Sigmoid colon (tissue), 7 donors: ENCODE results near the gene ADCY6. TPM values are rescaled to one million over a fixed set of nuclear protein-coding genes. Genes with fewer than 3 reads are reported as not detected.

Source experiments
- DNase-seq: peaks from one replicate; pipeline ENCODE4 v3.0.0-alpha.2; 2019
- H3K27ac ChIP-seq, 4 donors: fragments of 200-600 bp; sonication (generic); one replicate each; pipeline ENCODE4 v1.5.1; 2016 to 2019; ENCODE audit warnings: mild to moderate bottlenecking in 1 of 4
- H3K27me3 ChIP-seq, 3 donors: fragments of 200-600 bp; sonication (generic); one replicate each; pipeline ENCODE4 v1.5.1; 2019; ENCODE audit warnings: mild to moderate bottlenecking in 1 of 3
- H3K36me3 ChIP-seq, 4 donors: fragments of 200-600 bp; sonication (generic); one replicate each; pipeline ENCODE4 v1.5.1; 2016 to 2019
- H3K4me1 ChIP-seq, 4 donors: fragments of 200-600 bp; sonication (generic); one replicate each; pipeline ENCODE4 v1.5.1; 2017 to 2019
- H3K4me3 ChIP-seq, 4 donors: fragments of 200-600 bp; sonication (generic); one replicate each; pipeline ENCODE4 v1.5.1; 2017 to 2019; ENCODE audit warnings: mild to moderate bottlenecking in 2 of 4, moderate library complexity in 1 of 4
- H3K9me3 ChIP-seq, 4 donors: fragments of 200-600 bp in 3 of 4; sonication (generic) in 3 of 4; one replicate each; pipeline versions ENCODE4 v1.5.1 to v1.6.1; 2013 to 2019
- CTCF ChIP-seq, 4 experiments: fragments of 450-650 bp in 3 of 4; fragments of 200-600 bp in 1 of 4; IDR thresholded peaks; one replicate each; pipeline ENCODE4 v1.5.1; 2016 to 2019; ENCODE audit warnings: antibody characterized with exemption in 4 of 4, mild to moderate bottlenecking in 3 of 4, moderate library complexity in 2 of 4
- EP300 ChIP-seq, 4 donors: sonication (generic); formaldehyde crosslinking; IDR thresholded peaks; one replicate each; pipeline ENCODE4 v1.6.1; 2017; ENCODE audit warnings: antibody characterized with exemption in 4 of 4
- POLR2A ChIP-seq, 2 donors: fragments of 450-650 bp; IDR thresholded peaks; one replicate each; pipeline ENCODE4 v1.6.1; 2016; ENCODE audit warnings: antibody characterized with exemption in 2 of 2, mild to moderate bottlenecking in 2 of 2, moderate library complexity in 2 of 2
- POLR2AphosphoS5 ChIP-seq, 4 donors: sonication (generic); formaldehyde crosslinking; IDR thresholded peaks; one replicate each; pipeline ENCODE4 v1.6.1; 2017; ENCODE audit warnings: antibody characterized with exemption in 4 of 4
- WGBS, 2 donors: extraction: QIAGEN DNeasy Blood & Tissue Kit; methylation state at CpG; one replicate each; pipeline ENCODE4 v1.1.7; 2013; 5-methylcytosine and 5-hydroxymethylcytosine counted together
- intact Hi-C: fragments of 100-400 bp; cut with DNase I; formaldehyde crosslinking; loops from one replicate; pipeline ENCODE4 v1.15.1; 2023
- polyA plus RNA-seq, 3 donors: library from polyadenylated mRNA; stranded (reverse); fragments of 200-250 nt; gene quantifications; one replicate each; pipeline ENCODE4 v1.2.3, GENCODE V29; 2013
- total RNA-seq, 4 donors: library from RNA; depleted of rRNA; stranded (reverse); fragments of >200 nt; gene quantifications; one replicate each; pipeline ENCODE4 v1.1.0, GENCODE V29; 2016
- donor health status: healthy with polysubstance abuse.
- donor health status: Bipolar disorder and iron deficiency.
- donor health status: healthy.

Gene ADCY6
- total and polyA plus RNA-seq, 7 donors: 10.2 to 52.5 (median 16.4) TPM

DNA sequence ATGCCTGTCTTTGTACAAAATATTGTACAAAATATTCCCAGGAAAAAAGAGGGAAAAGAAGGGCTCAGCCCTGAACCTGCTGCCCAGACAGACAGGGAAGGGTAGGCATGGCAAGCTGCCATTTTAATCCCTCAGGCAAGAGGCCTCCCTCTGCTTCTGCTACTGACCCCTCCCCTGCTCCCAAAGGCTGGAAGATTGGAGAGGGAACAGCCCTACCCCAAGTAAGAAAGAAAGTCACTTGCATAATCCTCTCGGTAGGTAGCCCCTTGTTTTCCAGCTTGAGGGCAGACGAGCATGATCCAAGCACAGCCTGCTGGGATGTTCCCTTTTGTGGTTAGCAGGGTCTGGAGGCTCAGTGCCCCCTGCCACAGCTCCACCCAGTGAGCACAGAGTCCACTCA is 20.7 kb downstream of the ADCY6 start:
- Histone ChIP-seq H3K27me3 (no peaks in the 10 kb centered on the region), H3K4me1 (no peaks in the 10 kb centered on the region), H3K36me3 (peaks cover 23 to 74% (median 30%) of the 10 kb centered on the region in 4 donors), H3K4me3 (no peak overlapping the region), H3K9me3 (no peaks in the 10 kb centered on the region), H3K27ac (no peak overlapping the region)
- intact Hi-C loops: no loop called here
- TF ChIP-seq EP300 (IDR thresholded peaks at IDR 0.05) (no peak), CTCF (IDR thresholded peaks at IDR 0.05) (no peak), POLR2A (IDR thresholded peaks at IDR 0.05) (no peak)
- WGBS, 2 donors: 87 to 90% methylated on average over 2 of the region's 2 CpGs
- DNase-seq: no peak

GRCh38 chr12:48767521-48767920 is 21.4 kb downstream of the ADCY6 start:
- H3K9me3 ChIP-seq: no peaks in the 10 kb centered on the region
- WGBS, 2 donors: 91 to 95% methylated on average over 6 of the region's 6 CpGs
- peaks cover 22 to 68% (median 25%) of the 10 kb centered on the region in 4 donors for H3K36me3 ChIP-seq
- no peaks in the 10 kb centered on the region for H3K27me3 ChIP-seq
- intact Hi-C loops: no loop called here
- no peak for DNase-seq
- no peak overlapping the region for H3K4me3 ChIP-seq
- H3K27ac ChIP-seq: no peak overlapping the region
- H3K4me1 ChIP-seq: no peaks in the 10 kb centered on the region
- TF ChIP-seq POLR2A (IDR thresholded peaks at IDR 0.05): no peak

GRCh38 chr12:48767047-48767446 is 21.8 kb downstream of the ADCY6 start:
- no peak for DNase-seq
- intact Hi-C loops: no loop called here
- TF ChIP-seq CTCF (IDR thresholded peaks at IDR 0.05): no peak
- no peak for TF ChIP-seq EP300 (IDR thresholded peaks at IDR 0.05)
- TF ChIP-seq POLR2AphosphoS5 (IDR thresholded peaks at IDR 0.05): no peak
- TF ChIP-seq POLR2A (IDR thresholded peaks at IDR 0.05): no peak
- WGBS, 2 donors: 81 to 90% methylated on average over 4 of the region's 4 CpGs
- H3K27ac ChIP-seq: peak overlapping the region in 1 of 4 donors; percentile 8
- no peak overlapping the region for H3K4me3 ChIP-seq
- peaks cover 17 to 63% (median 23%) of the 10 kb centered on the region in 4 donors for H3K36me3 ChIP-seq
- H3K9me3 ChIP-seq: no peaks in the 10 kb centered on the region
- no peaks in the 10 kb centered on the region for H3K27me3 ChIP-seq
- H3K4me1 ChIP-seq: no peaks in the 10 kb centered on the region

GRCh38 chr12:48765753-48766162 is 23.1 kb downstream of the ADCY6 start:
- H3K4me3 ChIP-seq: no peak overlapping the region
- H3K27ac ChIP-seq: peak overlapping the region in 2 of 4 donors; percentile 8 to 25
- H3K36me3 ChIP-seq: peaks cover 4 to 50% (median 11%) of the 10 kb centered on the region in 4 donors
- intact Hi-C loops: no loop called here
- TF ChIP-seq POLR2AphosphoS5 (IDR thresholded peaks at IDR 0.05): no peak
- no peak for TF ChIP-seq EP300 (IDR thresholded peaks at IDR 0.05)
- TF ChIP-seq POLR2A (IDR thresholded peaks at IDR 0.05): no peak
- no peak for TF ChIP-seq CTCF (IDR thresholded peaks at IDR 0.05)
- no peaks in the 10 kb centered on the region for H3K9me3 ChIP-seq
- no peaks in the 10 kb centered on the region for H3K4me1 ChIP-seq
- H3K27me3 ChIP-seq: no peaks in the 10 kb centered on the region
- DNase-seq: no peak
- WGBS, 2 donors: 61 to 82% methylated on average over 5 of the region's 5 CpGs

DNA sequence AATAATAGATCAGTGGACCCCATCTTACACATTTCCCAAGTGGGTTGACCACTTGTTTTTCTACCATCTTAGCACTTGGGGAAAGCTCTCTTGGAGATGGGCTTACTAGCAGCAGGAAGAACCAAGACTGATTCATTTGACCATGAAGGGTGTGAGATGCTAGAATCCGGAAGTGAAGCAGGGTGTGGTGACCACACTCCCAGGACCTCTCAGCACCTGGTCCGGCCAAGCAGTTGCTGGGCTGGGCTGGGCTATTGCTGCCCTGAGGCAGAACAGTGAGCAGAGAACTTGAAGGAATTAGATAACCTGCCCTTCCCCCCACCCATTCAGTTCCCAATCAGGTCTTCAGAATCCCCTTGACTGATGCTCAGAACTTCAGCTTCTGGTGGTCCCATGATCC is 24.4 kb downstream of the ADCY6 start:
- no peak for DNase-seq
- Histone ChIP-seq H3K9me3 (no peaks in the 10 kb centered on the region), H3K27me3 (no peaks in the 10 kb centered on the region), H3K27ac (no peak overlapping the region), H3K4me1 (no peaks in the 10 kb centered on the region), H3K4me3 (no peak overlapping the region), H3K36me3 (peaks cover 0 to 38% (median 7%) of the 10 kb centered on the region in 4 donors)
- no peak for TF ChIP-seq POLR2A (IDR thresholded peaks at IDR 0.05)
- no peak for TF ChIP-seq POLR2AphosphoS5 (IDR thresholded peaks at IDR 0.05)
- no peak for TF ChIP-seq EP300 (IDR thresholded peaks at IDR 0.05)
- TF ChIP-seq CTCF (IDR thresholded peaks at IDR 0.05): no peak
- intact Hi-C loops: no loop called here
- WGBS, 2 donors: 13 to 64% methylated on average over 2 of the region's 2 CpGs
